PFSK-1 (cell line): ENCODE measurements around the gene IRF1.

ENCODE experiments used
- FOXP2 ChIP-seq: optimal IDR thresholded peaks from 2 replicates; pipeline ENCODE3; 2011; ENCODE audit warnings: borderline replicate concordance, control low read depth, inconsistent platforms; ENCODE audit not compliant: insufficient read depth; ENCODE audit errors: extremely low read length, extremely low read depth
- POLR2AphosphoS5 ChIP-seq: IDR thresholded peaks from 2 replicates; pipeline ENCODE4 v1.6.1; 2012; ENCODE audit warnings: low read depth, mild to moderate bottlenecking, control low read depth, low read length, moderate library complexity
- REST ChIP-seq, 2 experiments: IDR thresholded peaks; 2 replicates each; pipeline versions ENCODE4 v1.6.1 to v1.8.0; 2011 to 2012; ENCODE audit warnings: low read depth in 2 of 2, low read length in 2 of 2, control low read depth in 1 of 2, inconsistent platforms in 1 of 2, mild to moderate bottlenecking in 1 of 2, moderate library complexity in 1 of 2; ENCODE audit not compliant: insufficient read depth in 1 of 2
- SIN3A ChIP-seq: IDR thresholded peaks from 2 replicates; pipeline ENCODE4 v1.6.1; 2012; ENCODE audit warnings: mild to moderate bottlenecking, low read length, moderate library complexity, borderline replicate concordance; ENCODE audit not compliant: insufficient read depth
- TAF1 ChIP-seq: IDR thresholded peaks from 2 replicates; pipeline ENCODE4 v1.6.1; 2012; ENCODE audit warnings: low read length, control low read depth, borderline replicate concordance; ENCODE audit not compliant: insufficient read depth

IRF1 gene

GRCh38 chr5:132484391-132484725 lies 6.2 kb downstream of the IRF1 start:
- TF ChIP-seq FOXP2 (no peak), SIN3A (no peak), REST (IDR thresholded peaks at IDR 0.05; ENCODE audit: insufficient read depth in 1 of 2, low read depth in 2 of 2, low read length in 2 of 2) (no peak), POLR2AphosphoS5 (no peak), TAF1 (no peak)

- TF ChIP-seq POLR2AphosphoS5: no peak
- TF ChIP-seq SIN3A: no peak
- TF ChIP-seq REST (IDR thresholded peaks at IDR 0.05; ENCODE audit: insufficient read depth in 1 of 2, low read depth in 2 of 2, low read length in 2 of 2): no peak
- TF ChIP-seq TAF1: no peak
- TF ChIP-seq FOXP2: no peak
Observed at GRCh38 chr5:132483661-132484390, 6.7 kb downstream of the IRF1 start.

DNA sequence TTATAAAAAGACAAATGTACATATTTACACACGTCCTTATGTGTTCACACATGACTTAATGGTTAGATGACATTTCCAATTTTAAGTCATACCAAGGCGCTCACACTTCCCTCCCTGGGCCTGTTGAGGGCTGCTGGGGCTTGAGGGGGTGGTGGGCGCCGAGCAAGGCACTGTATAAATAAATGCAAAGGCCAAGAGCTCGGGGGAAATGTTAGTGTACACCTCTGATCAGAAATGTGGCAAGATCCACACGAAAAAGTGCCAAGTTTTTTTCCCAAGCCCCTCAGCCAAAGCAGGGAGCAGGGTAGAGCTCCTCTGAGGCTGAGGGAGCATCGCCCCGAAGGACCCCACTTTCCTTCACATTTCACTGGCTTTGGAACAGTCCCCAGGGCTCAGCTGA lies 7.5 kb downstream of the IRF1 start:
- TF ChIP-seq TAF1: no peak
- no peak for TF ChIP-seq POLR2AphosphoS5
- TF ChIP-seq FOXP2: no peak
- no peak for TF ChIP-seq REST (IDR thresholded peaks at IDR 0.05; ENCODE audit: insufficient read depth in 1 of 2, low read depth in 2 of 2, low read length in 2 of 2)
- no peak for TF ChIP-seq SIN3A

DNA sequence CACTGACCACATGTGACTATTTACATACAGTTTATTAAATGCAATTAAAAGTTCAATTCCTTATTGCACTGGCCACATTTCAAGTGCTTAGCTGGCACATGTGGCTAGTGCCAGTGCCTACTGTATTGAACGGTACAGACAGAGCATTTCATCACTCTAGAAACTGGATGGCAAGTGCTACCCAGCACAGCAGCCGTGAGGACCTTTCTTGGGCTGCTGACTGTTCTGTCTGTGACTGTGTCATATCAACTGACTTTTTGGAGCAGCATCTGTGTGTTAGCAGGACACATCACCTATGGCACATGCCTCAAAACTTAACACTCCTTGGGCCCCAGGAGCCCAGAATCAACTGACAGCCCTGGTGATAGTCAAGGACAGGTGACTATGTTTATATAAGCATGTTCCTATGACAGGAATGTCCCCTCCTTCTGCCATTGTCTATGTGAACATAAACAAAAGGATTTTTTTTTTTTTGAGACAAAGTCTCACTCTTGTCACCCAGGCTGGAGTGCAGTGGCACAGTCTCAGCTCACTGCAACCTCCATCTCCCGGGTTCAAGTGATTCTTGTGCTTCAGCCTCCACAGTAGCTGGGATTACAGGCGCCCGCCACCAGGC lies 8.9 kb downstream of the IRF1 start:
- TF ChIP-seq REST (IDR thresholded peaks at IDR 0.05; ENCODE audit: insufficient read depth in 1 of 2, low read depth in 2 of 2, low read length in 2 of 2) (no peak), TAF1 (no peak), SIN3A (no peak), FOXP2 (no peak), POLR2AphosphoS5 (no peak)
